K562 (cell line): ENCODE results near the gene MYO1F.

Experiments used
- CAMTA2 ChIP-seq: fragments of 250-450 bp; sonication (Bioruptor Pico); conservative IDR thresholded peaks from 2 replicates; pipeline ENCODE4 v1.5.1; 2022
- CXXC5 ChIP-seq: fragments of 250-450 bp; sonication (Bioruptor Pico); IDR thresholded peaks from 2 replicates; pipeline ENCODE4 v1.8.0; 2022; ENCODE audit warnings: inconsistent platforms, mild to moderate bottlenecking, moderate library complexity
- EP300 ChIP-seq: IDR thresholded peaks from 2 replicates; pipeline ENCODE4 v1.6.1; 2012; ENCODE audit warnings: low read length, improper control_type of control experiment
- ERF ChIP-seq: fragments of 450-650 bp; formaldehyde crosslinking; IDR thresholded peaks from 2 replicates; pipeline ENCODE4 v1.4.0; 2020; ENCODE audit warnings: mild to moderate bottlenecking, mixed read lengths
- EZH2 ChIP-seq: IDR thresholded peaks from 2 replicates; pipeline ENCODE4 v1.6.1; 2012; ENCODE audit warnings: low read depth, mild to moderate bottlenecking, inconsistent platforms, low read length, borderline replicate concordance
- GTF2F1 ChIP-seq: IDR thresholded peaks from 2 replicates; pipeline ENCODE4 v1.6.1; 2011; ENCODE audit warnings: low read depth, low read length, improper control_type of control experiment
- NR2C2 ChIP-seq, 2 experiments: fragments of 200-800 bp in 1 of 2; sonication (Bioruptor generic) in 1 of 2; sonication (generic) in 1 of 2; formaldehyde crosslinking in 1 of 2; IDR thresholded peaks; 2 replicates each; pipeline versions ENCODE4 v1.6.1 to v1.8.0; 2016 to 2022; ENCODE audit warnings: mild to moderate bottlenecking in 1 of 2, missing compliant biosample characterization in 1 of 2, missing genetic modification characterization in 1 of 2, missing genetic modification reagents in 1 of 2
- SMAD3 ChIP-seq: fragments of 450-650 bp; formaldehyde crosslinking; conservative IDR thresholded peaks from 2 replicates; pipeline ENCODE4 v1.4.0; 2020; ENCODE audit warnings: mild to moderate bottlenecking
- ZNF274 ChIP-seq: IDR thresholded peaks from 2 replicates; pipeline ENCODE4 v1.6.1; 2011; ENCODE audit warnings: low read depth, mild to moderate bottlenecking, low read length, moderate library complexity, borderline replicate concordance
- TF ChIP-seq, protein P1 (sequence below), 3 experiments: IDR thresholded peaks in 2 of 3; conservative IDR thresholded peaks in 1 of 3; 2 replicates each; pipeline ENCODE4 v1.5.1; 2011 to 2012; ENCODE audit warnings: low read length in 3 of 3, mild to moderate bottlenecking in 3 of 3, control low read depth in 2 of 3, improper control_type of control experiment in 1 of 3, inconsistent platforms in 1 of 3, low read depth in 1 of 3, mixed read lengths in 1 of 3, moderate library complexity in 1 of 3; ENCODE audit not compliant: insufficient read depth in 2 of 3

DNA sequence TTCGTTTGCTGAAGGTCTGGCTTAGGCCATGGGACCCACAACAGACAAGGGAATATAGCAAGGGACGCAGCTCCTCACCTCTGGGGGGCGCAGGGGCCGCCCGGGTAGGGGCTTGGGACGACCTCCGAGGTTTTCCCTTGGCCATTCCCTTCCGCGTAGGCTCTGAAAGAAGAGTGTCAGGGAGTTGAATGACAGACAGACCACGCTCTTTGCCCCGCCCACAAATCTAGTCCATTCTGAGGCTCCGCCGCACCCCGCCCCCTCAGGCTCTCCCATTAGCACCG is 51.9 kb downstream of the MYO1F start:
- TF ChIP-seq ZNF274 = no peak
- no peak for TF ChIP-seq EP300
- TF ChIP-seq NR2C2 (CRISPR knock-in tag; IDR thresholded peaks at IDR 0.05) = no peak
- TF ChIP-seq NR2C2 (tag; IDR thresholded peaks at IDR 0.05) = no peak
- no peak for TF ChIP-seq CAMTA2 (CRISPR knock-in tag)
- TF ChIP-seq, protein P1, sequence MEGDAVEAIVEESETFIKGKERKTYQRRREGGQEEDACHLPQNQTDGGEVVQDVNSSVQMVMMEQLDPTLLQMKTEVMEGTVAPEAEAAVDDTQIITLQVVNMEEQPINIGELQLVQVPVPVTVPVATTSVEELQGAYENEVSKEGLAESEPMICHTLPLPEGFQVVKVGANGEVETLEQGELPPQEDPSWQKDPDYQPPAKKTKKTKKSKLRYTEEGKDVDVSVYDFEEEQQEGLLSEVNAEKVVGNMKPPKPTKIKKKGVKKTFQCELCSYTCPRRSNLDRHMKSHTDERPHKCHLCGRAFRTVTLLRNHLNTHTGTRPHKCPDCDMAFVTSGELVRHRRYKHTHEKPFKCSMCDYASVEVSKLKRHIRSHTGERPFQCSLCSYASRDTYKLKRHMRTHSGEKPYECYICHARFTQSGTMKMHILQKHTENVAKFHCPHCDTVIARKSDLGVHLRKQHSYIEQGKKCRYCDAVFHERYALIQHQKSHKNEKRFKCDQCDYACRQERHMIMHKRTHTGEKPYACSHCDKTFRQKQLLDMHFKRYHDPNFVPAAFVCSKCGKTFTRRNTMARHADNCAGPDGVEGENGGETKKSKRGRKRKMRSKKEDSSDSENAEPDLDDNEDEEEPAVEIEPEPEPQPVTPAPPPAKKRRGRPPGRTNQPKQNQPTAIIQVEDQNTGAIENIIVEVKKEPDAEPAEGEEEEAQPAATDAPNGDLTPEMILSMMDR (IDR thresholded peaks at IDR 0.05 in 2 of 3, conservative IDR thresholded peaks at IDR 0.05 in 1 of 3; ENCODE audit: insufficient read depth in 2 of 3, low read depth in 1 of 3, low read length in 3 of 3) = peak; percentile 18 to 47 (median 39); a peak in 5 of 6 replicates
- TF ChIP-seq CXXC5 (CRISPR knock-in tag) = peak; percentile 22
- TF ChIP-seq SMAD3 (CRISPR knock-in tag) = no peak
- no peak for TF ChIP-seq GTF2F1
- no peak for TF ChIP-seq ERF
- TF ChIP-seq EZH2 = no peak
